ENCODE data around the gene RETN. TPM values are rescaled to one million over a fixed set of nuclear protein-coding genes. Genes with fewer than 3 reads are reported as not detected.

RETN gene
- total RNA-seq, 1 donor from 2014 or later, result not detected

DNA sequence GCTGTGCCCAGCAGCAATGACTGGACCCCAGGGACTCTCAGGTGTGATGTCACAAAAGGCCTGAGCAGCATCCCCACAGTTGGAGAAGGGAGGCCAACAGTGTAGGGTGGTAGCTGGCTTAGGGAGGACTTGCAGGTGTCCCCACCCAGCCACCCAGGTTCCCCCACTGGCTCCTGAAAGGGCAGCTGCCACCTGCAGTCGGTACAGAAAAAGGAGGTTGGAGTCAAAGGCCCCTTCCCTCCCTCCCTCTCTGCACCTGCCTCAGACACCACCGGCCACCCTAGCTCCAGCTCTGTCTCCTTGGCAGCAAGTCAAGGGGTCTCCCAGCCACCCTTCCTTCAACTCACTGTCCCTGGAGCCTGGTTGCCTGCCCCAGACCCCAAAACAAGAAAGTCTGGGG, 35.2 kb upstream of the RETN start, which contains the start of gene PCP2:
Gene PCP2, minus strand, starts transcription at position 22 of the 400 bp plus-strand sequence. CDS start 262 bp downstream, outside the sequence.
- Mint-ChIP-seq H3K4me1 (ENCODE audit: low read depth, unreplicated experiment) (peaks cover 6% of the 10 kb centered on the region), H3K27ac (ENCODE audit: unreplicated experiment) (no peak within 1 kb of the TSS), H3K36me3 (ENCODE audit: unreplicated experiment) (no peaks in the 10 kb centered on the region), H3K27me3 (ENCODE audit: unreplicated experiment) (peaks cover 18% of the 10 kb centered on the region), H3K4me3 (ENCODE audit: unreplicated experiment) (no peak within 1 kb of the TSS), H3K9me3 (ENCODE audit: unreplicated experiment) (peaks cover 14% of the 10 kb centered on the region)
- no peak for DNase-seq
- TF ChIP-seq, protein P1, sequence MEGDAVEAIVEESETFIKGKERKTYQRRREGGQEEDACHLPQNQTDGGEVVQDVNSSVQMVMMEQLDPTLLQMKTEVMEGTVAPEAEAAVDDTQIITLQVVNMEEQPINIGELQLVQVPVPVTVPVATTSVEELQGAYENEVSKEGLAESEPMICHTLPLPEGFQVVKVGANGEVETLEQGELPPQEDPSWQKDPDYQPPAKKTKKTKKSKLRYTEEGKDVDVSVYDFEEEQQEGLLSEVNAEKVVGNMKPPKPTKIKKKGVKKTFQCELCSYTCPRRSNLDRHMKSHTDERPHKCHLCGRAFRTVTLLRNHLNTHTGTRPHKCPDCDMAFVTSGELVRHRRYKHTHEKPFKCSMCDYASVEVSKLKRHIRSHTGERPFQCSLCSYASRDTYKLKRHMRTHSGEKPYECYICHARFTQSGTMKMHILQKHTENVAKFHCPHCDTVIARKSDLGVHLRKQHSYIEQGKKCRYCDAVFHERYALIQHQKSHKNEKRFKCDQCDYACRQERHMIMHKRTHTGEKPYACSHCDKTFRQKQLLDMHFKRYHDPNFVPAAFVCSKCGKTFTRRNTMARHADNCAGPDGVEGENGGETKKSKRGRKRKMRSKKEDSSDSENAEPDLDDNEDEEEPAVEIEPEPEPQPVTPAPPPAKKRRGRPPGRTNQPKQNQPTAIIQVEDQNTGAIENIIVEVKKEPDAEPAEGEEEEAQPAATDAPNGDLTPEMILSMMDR (IDR thresholded peaks at IDR 0.05; ENCODE audit: partially characterized antibody, unreplicated experiment), result no peak

- Mint-ChIP-seq H3K27ac (ENCODE audit: unreplicated experiment) (no peak overlapping the region), H3K4me1 (ENCODE audit: low read depth, unreplicated experiment) (peaks cover 15% of the 10 kb centered on the region), H3K27me3 (ENCODE audit: unreplicated experiment) (peaks cover 19% of the 10 kb centered on the region), H3K4me3 (ENCODE audit: unreplicated experiment) (no peak overlapping the region), H3K9me3 (ENCODE audit: unreplicated experiment) (peaks cover 15% of the 10 kb centered on the region), H3K36me3 (ENCODE audit: unreplicated experiment) (no peaks in the 10 kb centered on the region)
- TF ChIP-seq, protein P1 (IDR thresholded peaks at IDR 0.05; ENCODE audit: partially characterized antibody, unreplicated experiment), result no peak
- DNase-seq, result no peak
These were observed 33.2 kb upstream of the RETN start for GRCh38 chr19:7635670-7636069.

- Mint-ChIP-seq H3K27ac (ENCODE audit: unreplicated experiment) (no peak overlapping the region), H3K4me1 (ENCODE audit: low read depth, unreplicated experiment) (peaks cover 15% of the 10 kb centered on the region), H3K4me3 (ENCODE audit: unreplicated experiment) (peak overlapping the region; percentile 49), H3K9me3 (ENCODE audit: unreplicated experiment) (peaks cover 15% of the 10 kb centered on the region), H3K36me3 (ENCODE audit: unreplicated experiment) (no peaks in the 10 kb centered on the region), H3K27me3 (ENCODE audit: unreplicated experiment) (peaks cover 19% of the 10 kb centered on the region)
- TF ChIP-seq, protein P1 (IDR thresholded peaks at IDR 0.05; ENCODE audit: partially characterized antibody, unreplicated experiment), result no peak
- DNase-seq, result no peak
These were observed 32.5 kb upstream of the RETN start for GRCh38 chr19:7636317-7636690.

DNA sequence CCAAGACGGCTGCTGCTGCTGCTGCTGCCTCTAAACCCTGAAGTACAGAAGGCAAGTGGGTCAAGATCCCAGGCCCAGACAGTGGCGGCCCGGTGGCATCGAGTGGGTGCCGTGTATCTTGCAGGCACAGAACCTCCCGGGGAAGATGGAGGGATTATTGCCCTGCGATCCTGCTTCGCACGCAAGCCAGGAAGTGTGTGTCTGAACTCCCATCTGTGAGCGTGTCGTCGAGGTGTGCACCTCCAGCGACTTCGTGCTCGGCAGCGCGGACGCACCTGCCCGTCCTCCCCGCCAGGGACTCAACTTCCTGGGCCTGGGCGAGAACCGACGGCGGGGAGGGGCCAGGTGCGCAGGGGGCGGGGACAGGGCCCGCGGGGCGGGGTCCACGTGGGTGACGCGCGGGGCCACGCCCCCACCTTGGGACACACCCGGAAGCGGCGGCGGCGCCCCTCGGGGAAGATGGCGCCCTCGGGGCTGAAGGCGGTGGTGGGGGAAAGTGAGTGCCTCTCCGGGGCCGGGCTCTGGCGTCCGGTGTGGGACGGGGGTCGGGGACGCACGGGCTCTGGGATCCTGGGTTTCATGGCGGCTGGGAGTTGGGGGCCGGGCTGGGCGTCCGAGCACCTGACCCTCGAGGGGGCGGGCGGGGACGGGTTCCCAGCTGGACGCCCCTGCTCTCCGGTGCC, 32.0 kb upstream of the RETN start, which contains the start of gene STXBP2:
Gene STXBP2, plus strand, starts transcription at position 420 of the 683 bp plus-strand sequence. Its CDS starts 40 bp downstream, at position 460.
- DNase-seq, result peak; percentile 56
- H3K9me3 Mint-ChIP-seq (ENCODE audit: unreplicated experiment), result peaks cover 15% of the 10 kb centered on the region
- H3K27ac Mint-ChIP-seq (ENCODE audit: unreplicated experiment), result no peak within 1 kb of the TSS
- peak within 1 kb of the TSS; percentile 49 for H3K4me3 Mint-ChIP-seq (ENCODE audit: unreplicated experiment)
- H3K36me3 Mint-ChIP-seq (ENCODE audit: unreplicated experiment), result no peaks in the 10 kb centered on the region
- H3K27me3 Mint-ChIP-seq (ENCODE audit: unreplicated experiment), result peaks cover 19% of the 10 kb centered on the region
- H3K4me1 Mint-ChIP-seq (ENCODE audit: low read depth, unreplicated experiment), result peaks cover 15% of the 10 kb centered on the region
- TF ChIP-seq, protein P1 (IDR thresholded peaks at IDR 0.05; ENCODE audit: partially characterized antibody, unreplicated experiment), result no peak

Measured in glutamatergic neuron (in vitro differentiated cells).